Measurements from ENCODE around the gene PGPEP1.

GRCh38 chr19:18345296-18345695 lies 4.9 kb downstream of the PGPEP1 start:
- TF ChIP-seq CTCF (IDR thresholded peaks at IDR 0.05; ENCODE audit: extremely low read depth in 1 of 2, insufficient read depth in 1 of 2, low read depth in 1 of 2, low read length in 2 of 2) (no peak), MYC (IDR thresholded peaks at IDR 0.05; ENCODE audit: low read depth, low read length) (no peak), EZH2 (IDR thresholded peaks at IDR 0.05; ENCODE audit: borderline replicate concordance, low read depth, low read length, severe bottlenecking) (no peak), POLR2A (IDR thresholded peaks at IDR 0.05; ENCODE audit: low read depth, low read length) (no peak), JUN (IDR thresholded peaks at IDR 0.05; ENCODE audit: borderline replicate concordance, insufficient read depth, insufficient read length, low read depth) (no peak), POLR2AphosphoS5 (IDR thresholded peaks at IDR 0.05; ENCODE audit: insufficient read depth, low read depth, low read length) (no peak), MAX (IDR thresholded peaks at IDR 0.05; ENCODE audit: insufficient read depth, insufficient read length) (no peak), FOS (IDR thresholded peaks at IDR 0.05; ENCODE audit: borderline replicate concordance, insufficient read depth, low read length) (no peak)
